ENCODE measurements around the gene PRDM16. TPM values are rescaled to one million over a fixed set of nuclear protein-coding genes. Genes with fewer than 3 reads are reported as not detected.

The PRDM16 gene
- total and polyA plus RNA-seq, 2 of the 8 experiments (the other 6 are each of a cell fraction or from before 2014, with no cell fraction given) = 0.39 to 0.43 TPM

DNA sequence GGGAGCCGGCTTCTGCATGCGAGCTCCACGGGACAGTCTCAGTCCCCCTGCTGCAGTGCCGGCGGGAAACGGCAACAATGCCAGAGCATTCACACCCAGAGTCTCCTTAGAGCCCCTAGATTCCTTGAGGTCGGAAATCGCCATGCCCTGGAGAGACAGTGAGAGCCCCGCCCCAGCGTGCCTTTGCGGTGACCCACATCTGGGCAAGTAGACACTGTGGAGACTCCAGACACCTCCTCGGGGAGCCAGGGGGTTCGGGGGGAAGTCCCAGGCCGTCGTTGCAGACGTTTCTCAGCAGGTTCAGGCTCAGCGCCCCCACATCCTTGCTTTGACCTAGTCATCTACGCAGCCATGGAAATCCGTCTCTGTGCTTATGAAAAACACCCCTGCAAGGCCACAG is 304.2 kb downstream of the PRDM16 start:
- CTCF ChIA-PET (ENCODE audit: partially characterized antibody) = interaction anchor here (0.7 to 2.1 kb wide), 6 partner anchors 25 to 265 kb away, joined by 3 to 4 read pairs (median 3); no protein-coding TSS in a partner anchor
- POLR2A ChIA-PET (ENCODE audit: partially characterized antibody) = no interaction called here
- Histone ChIP-seq H3K4ac (replicated peaks; ENCODE audit: insufficient read length, low read depth, low read length) (no peak overlapping the region), H2BK20ac (ENCODE audit: low read length) (no peak overlapping the region), H4K5ac (ENCODE audit: insufficient read length, low read depth, low read length) (no peak overlapping the region), H3K79me1 (ENCODE audit: low read depth, low read length) (no peaks in the 10 kb centered on the region), H4K20me1 (replicated peaks in 1 of 2; ENCODE audit: control insufficient read depth in 1 of 2, insufficient read depth in 2 of 2, low read length in 2 of 2) (no peaks in the 10 kb centered on the region), H3K4me3 (ENCODE audit: extremely low read depth in 1 of 4, insufficient read depth in 2 of 4, low read depth in 3 of 4, low read length in 4 of 4) (no peak overlapping the region), H2BK5ac (ENCODE audit: low read depth, low read length) (no peak overlapping the region), H2BK120ac (replicated peaks; ENCODE audit: low read depth, low read length) (no peak overlapping the region), H3K36me3 (ENCODE audit: control insufficient read depth in 2 of 4, insufficient read depth in 4 of 4, low read length in 3 of 4) (no peaks in the 10 kb centered on the region), H2BK15ac (ENCODE audit: low read length) (no peak overlapping the region), H3K79me2 (ENCODE audit: control insufficient read depth in 1 of 2, insufficient read depth in 2 of 2, low read length in 2 of 2) (no peaks in the 10 kb centered on the region), H3K18ac (ENCODE audit: extremely low read depth, low read length) (no peak overlapping the region), H3K27me3 (replicated peaks in 1 of 4; ENCODE audit: control insufficient read depth in 3 of 4, extremely low read depth in 1 of 4, insufficient read depth in 3 of 4, low read length in 3 of 4) (peaks cover 0 to 2% (median 0%) of the 10 kb centered on the region in 4 experiments; a peak in 1 of 7 replicates), H3K4me1 (replicated peaks in 1 of 4; ENCODE audit: control insufficient read depth in 3 of 4, insufficient read depth in 4 of 4, low read length in 3 of 4) (peaks cover 3 to 9% (median 6%) of the 10 kb centered on the region in 4 experiments; a peak in 6 of 7 replicates), H3K23me2 (ENCODE audit: low read depth, low read length) (peaks cover 8% of the 10 kb centered on the region; the same call in 1 of the 2 replicates), H3K9ac (replicated peaks in 1 of 4; ENCODE audit: extremely low read depth in 1 of 4, low read depth in 3 of 4, low read length in 3 of 4) (no peak overlapping the region), H3K4me2 (ENCODE audit: insufficient read depth in 1 of 2, low read depth in 2 of 2, low read length in 2 of 2) (no peak overlapping the region), H3K56ac (replicated peaks; ENCODE audit: insufficient read length, low read depth, low read length) (no peak overlapping the region), H4K91ac (replicated peaks; ENCODE audit: insufficient read length, low read length) (no peak overlapping the region), H2AK5ac (ENCODE audit: low read depth, low read length) (no peak overlapping the region), H3K9me3 (ENCODE audit: insufficient read depth in 2 of 2, low read depth in 1 of 2, low read length in 1 of 2) (no peaks in the 10 kb centered on the region), H3K23ac (ENCODE audit: insufficient read length) (no peak overlapping the region), H4K8ac (ENCODE audit: extremely low read depth, insufficient read depth, low read length) (no peak overlapping the region), H2AFZ (ENCODE audit: low read length) (no peak overlapping the region), H3K14ac (ENCODE audit: insufficient read length) (no peak overlapping the region), H3K27ac (ENCODE audit: low read depth, low read length) (no peak overlapping the region), H2BK12ac (ENCODE audit: low read depth, low read length) (no peak overlapping the region)
- TF ChIP-seq NRF1 (IDR thresholded peaks at IDR 0.05; ENCODE audit: low read depth, low read length) = no peak
- no peak for TF ChIP-seq TAF7 (optimal IDR thresholded peaks at IDR 0.05; ENCODE audit: borderline replicate concordance, low read depth, low read length)
- TF ChIP-seq CREB1 (IDR thresholded peaks at IDR 0.05) = no peak
- no peak for TF ChIP-seq CEBPB (IDR thresholded peaks at IDR 0.05; ENCODE audit: low read depth, low read length)
- TF ChIP-seq BRCA1 (IDR thresholded peaks at IDR 0.05; ENCODE audit: low read depth, low read length) = no peak
- TF ChIP-seq RFX5 (IDR thresholded peaks at IDR 0.05; ENCODE audit: borderline replicate concordance, low read depth, low read length) = no peak
- TF ChIP-seq, protein P1, sequence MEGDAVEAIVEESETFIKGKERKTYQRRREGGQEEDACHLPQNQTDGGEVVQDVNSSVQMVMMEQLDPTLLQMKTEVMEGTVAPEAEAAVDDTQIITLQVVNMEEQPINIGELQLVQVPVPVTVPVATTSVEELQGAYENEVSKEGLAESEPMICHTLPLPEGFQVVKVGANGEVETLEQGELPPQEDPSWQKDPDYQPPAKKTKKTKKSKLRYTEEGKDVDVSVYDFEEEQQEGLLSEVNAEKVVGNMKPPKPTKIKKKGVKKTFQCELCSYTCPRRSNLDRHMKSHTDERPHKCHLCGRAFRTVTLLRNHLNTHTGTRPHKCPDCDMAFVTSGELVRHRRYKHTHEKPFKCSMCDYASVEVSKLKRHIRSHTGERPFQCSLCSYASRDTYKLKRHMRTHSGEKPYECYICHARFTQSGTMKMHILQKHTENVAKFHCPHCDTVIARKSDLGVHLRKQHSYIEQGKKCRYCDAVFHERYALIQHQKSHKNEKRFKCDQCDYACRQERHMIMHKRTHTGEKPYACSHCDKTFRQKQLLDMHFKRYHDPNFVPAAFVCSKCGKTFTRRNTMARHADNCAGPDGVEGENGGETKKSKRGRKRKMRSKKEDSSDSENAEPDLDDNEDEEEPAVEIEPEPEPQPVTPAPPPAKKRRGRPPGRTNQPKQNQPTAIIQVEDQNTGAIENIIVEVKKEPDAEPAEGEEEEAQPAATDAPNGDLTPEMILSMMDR (IDR thresholded peaks at IDR 0.05; ENCODE audit: control extremely low read depth in 1 of 3, insufficient read depth in 1 of 3, low read depth in 1 of 3, low read length in 3 of 3) = no peak
- no peak for FAIRE-seq
- WGBS, 2 experiments (ENCODE audit: extremely low coverage in 1 of 2, insufficient coverage in 1 of 2, insufficient read length in 1 of 2, insufficient replicate concordance in 2 of 2, low coverage in 1 of 2, low lambda C conversion rate in 2 of 2, missing lambda C conversion rate in 1 of 2) = 89% methylated on average over 19 of the region's 19 CpGs; no CpG with 5 or more reads in 1 of the 2 experiments
- DNase-seq (ENCODE audit: low read depth in 1 of 2, low spot score in 2 of 2) = no peak

Data from H1 (cell line).